HL-60 (cell line): Measurements from ENCODE around the gene ANKRD9.

Experiments used
- DNase-seq, 2 experiments: peaks; one replicate each; pipeline ENCODE4 v3.0.0-alpha.2; 2010 to 2020; ENCODE audit warnings: low read depth in 1 of 2, low spot score in 1 of 2
- H3K27ac ChIP-seq: fragments of 250-450 bp; sonication (Bioruptor Pico); replicated peaks from 2 replicates; pipeline ENCODE4 v1.5.1; 2020; ENCODE audit warnings: mild to moderate bottlenecking, moderate library complexity
- H3K27me3 ChIP-seq: fragments of 250-450 bp; sonication (Bioruptor Pico); 2 replicates; pipeline ENCODE4 v1.5.1; 2021; ENCODE audit warnings: mild to moderate bottlenecking, moderate library complexity; ENCODE audit not compliant: insufficient read depth, poor library complexity, severe bottlenecking
- H3K4me3 ChIP-seq: replicated peaks from 2 replicates; pipeline ENCODE4 v1.5.1; 2011; ENCODE audit warnings: mild to moderate bottlenecking, control low read depth, low read length; ENCODE audit not compliant: insufficient read depth
- CTCF ChIP-seq: IDR thresholded peaks from one replicate; pipeline ENCODE4 v1.5.1; 2011; ENCODE audit warnings: low read length, control low read depth, inconsistent platforms; ENCODE audit not compliant: insufficient read depth
- GABPA ChIP-seq: IDR thresholded peaks from 2 replicates; pipeline ENCODE4 v1.6.1; 2012; ENCODE audit warnings: low read depth
- POLR2AphosphoS5 ChIP-seq: IDR thresholded peaks from 2 replicates; pipeline ENCODE4 v1.6.1; 2012; ENCODE audit warnings: low read depth
- SPI1 ChIP-seq: IDR thresholded peaks from 2 replicates; pipeline ENCODE4 v1.6.1; 2012; ENCODE audit warnings: low read depth, mild to moderate bottlenecking, borderline replicate concordance
- TF ChIP-seq, protein P1 (sequence below): IDR thresholded peaks from 2 replicates; pipeline ENCODE4 v1.6.1; 2012; ENCODE audit warnings: low read depth; ENCODE audit not compliant: insufficient replicate concordance

Gene ANKRD9

GRCh38 chr14:102492531-102492910 is 17.1 kb downstream of the ANKRD9 start:
- DNase-seq = no peak
- H3K4me3 ChIP-seq = no peak overlapping the region
- H3K27ac ChIP-seq = no peak overlapping the region
- H3K27me3 ChIP-seq = no peaks in the 10 kb centered on the region
- TF ChIP-seq POLR2AphosphoS5 = no peak
- TF ChIP-seq, protein P1, sequence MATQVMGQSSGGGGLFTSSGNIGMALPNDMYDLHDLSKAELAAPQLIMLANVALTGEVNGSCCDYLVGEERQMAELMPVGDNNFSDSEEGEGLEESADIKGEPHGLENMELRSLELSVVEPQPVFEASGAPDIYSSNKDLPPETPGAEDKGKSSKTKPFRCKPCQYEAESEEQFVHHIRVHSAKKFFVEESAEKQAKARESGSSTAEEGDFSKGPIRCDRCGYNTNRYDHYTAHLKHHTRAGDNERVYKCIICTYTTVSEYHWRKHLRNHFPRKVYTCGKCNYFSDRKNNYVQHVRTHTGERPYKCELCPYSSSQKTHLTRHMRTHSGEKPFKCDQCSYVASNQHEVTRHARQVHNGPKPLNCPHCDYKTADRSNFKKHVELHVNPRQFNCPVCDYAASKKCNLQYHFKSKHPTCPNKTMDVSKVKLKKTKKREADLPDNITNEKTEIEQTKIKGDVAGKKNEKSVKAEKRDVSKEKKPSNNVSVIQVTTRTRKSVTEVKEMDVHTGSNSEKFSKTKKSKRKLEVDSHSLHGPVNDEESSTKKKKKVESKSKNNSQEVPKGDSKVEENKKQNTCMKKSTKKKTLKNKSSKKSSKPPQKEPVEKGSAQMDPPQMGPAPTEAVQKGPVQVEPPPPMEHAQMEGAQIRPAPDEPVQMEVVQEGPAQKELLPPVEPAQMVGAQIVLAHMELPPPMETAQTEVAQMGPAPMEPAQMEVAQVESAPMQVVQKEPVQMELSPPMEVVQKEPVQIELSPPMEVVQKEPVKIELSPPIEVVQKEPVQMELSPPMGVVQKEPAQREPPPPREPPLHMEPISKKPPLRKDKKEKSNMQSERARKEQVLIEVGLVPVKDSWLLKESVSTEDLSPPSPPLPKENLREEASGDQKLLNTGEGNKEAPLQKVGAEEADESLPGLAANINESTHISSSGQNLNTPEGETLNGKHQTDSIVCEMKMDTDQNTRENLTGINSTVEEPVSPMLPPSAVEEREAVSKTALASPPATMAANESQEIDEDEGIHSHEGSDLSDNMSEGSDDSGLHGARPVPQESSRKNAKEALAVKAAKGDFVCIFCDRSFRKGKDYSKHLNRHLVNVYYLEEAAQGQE = no peak
- TF ChIP-seq GABPA = no peak
- no peak for TF ChIP-seq CTCF
- no peak for TF ChIP-seq SPI1

DNA sequence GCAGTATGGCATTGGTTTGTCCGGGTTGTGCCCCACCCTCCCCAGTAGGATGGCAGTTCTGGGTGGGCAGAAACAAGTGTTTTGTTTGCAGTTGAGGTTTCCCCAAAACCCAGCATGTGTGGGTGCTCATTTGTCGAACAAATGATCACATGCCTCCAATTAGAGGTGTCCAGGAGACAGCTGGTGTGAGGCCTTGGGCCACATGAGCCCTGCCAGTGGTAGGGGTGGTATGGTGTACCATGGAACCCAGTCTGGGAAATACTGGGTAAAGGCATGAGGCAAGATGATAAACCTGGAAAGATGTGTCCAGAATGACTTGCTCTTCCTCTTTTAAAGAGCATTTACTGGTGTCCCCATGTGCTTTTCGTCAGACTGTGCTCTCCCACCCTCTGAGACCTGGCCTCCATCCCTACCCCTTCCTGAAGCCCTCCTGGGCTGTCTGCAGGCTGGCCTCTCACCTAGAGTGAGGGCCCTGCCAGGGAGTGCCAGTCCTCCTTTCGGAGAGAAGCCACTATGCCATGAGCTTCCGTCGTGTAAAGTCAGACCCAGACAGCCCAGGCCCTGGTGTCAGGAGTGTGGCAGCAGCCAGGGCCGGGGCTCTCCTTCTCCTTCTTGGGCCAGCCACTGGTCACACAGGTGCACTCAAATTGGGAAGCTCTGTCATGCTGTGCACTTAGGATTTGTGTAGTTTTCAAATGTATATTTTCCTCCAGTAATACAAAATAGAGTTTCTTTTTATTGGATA is 17.6 kb downstream of the ANKRD9 start:
- Histone ChIP-seq H3K4me3 (no peak overlapping the region), H3K27me3 (no peaks in the 10 kb centered on the region), H3K27ac (no peak overlapping the region)
- DNase-seq = no peak
- TF ChIP-seq SPI1 = no peak
- TF ChIP-seq, protein P1 = no peak
- TF ChIP-seq POLR2AphosphoS5 = no peak
- TF ChIP-seq GABPA = no peak
- TF ChIP-seq CTCF = no peak

DNA sequence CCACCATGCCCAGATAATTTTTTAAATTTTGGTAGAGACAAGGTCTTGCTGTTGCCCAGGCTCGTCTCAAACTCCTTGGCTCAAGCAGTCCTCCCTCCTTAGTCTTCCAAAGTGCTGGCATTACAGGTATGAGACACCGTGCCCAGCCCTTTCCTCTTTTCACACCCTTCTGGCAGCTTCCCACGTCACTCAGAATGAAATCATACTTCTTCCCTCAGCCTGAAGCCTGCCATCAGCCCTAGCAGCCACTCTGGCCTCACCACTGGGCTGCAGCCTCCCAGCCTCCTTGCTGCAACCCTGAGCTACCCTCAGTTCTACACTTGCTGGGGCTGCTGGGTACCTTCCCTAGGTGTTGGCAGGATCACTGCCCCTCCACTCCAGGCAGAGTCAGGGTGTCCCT is 18.2 kb downstream of the ANKRD9 start:
- TF ChIP-seq SPI1 (no peak), GABPA (no peak), POLR2AphosphoS5 (no peak), CTCF (no peak)
- TF ChIP-seq, protein P1 = no peak
- DNase-seq = no peak
- Histone ChIP-seq H3K4me3 (no peak overlapping the region), H3K27me3 (no peaks in the 10 kb centered on the region), H3K27ac (no peak overlapping the region)
